Measurements from ENCODE around the gene NLGN4Y.

Gene NLGN4Y

GRCh38 chrY:14871971-14872370 lies 347.6 kb downstream of the NLGN4Y start (continued):
- no peak for TF ChIP-seq TSHZ2 (CRISPR knock-in tag; IDR thresholded peaks at IDR 0.05)
- TF ChIP-seq ZFP3 (CRISPR knock-in tag; IDR thresholded peaks at IDR 0.05) = no peak

All from SK-N-SH treated with all-trans-retinoic acid at 6 μM for 48 hours (cell line).